ENCODE data around the gene PAXX.

GRCh38 chr9:136951541-136952320 lies 40.5 kb upstream of the PAXX start, which contains the start of gene LCN12:
- TF ChIP-seq CTCF (IDR thresholded peaks at IDR 0.05) (no peak), POLR2A (IDR thresholded peaks at IDR 0.05) (no peak)

All from uterus (tissue), 2 donors.